Measurements from ENCODE around the gene ACSS1.

The ACSS1 gene

DNA sequence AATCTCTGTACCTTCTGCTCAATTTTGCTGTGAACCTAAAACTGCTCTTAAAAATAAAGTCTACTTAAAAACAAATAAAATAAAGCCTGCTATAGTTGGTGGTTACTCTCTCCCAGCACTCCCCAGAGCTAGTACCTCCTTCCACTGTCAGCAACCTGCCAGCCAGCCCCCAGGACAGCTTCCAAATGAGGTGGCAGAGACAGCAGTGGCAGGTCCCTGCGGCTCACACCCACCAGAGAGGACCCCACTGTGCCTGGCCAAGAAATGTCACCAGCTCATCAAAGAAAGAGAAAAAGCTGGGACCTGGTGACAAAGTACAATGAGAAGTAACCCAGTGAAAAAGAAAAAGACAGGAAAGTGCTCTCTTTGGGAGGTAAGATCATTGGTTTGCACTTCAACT, 80.6 kb downstream of the ACSS1 start:
- no peak overlapping the region for H3K27ac ChIP-seq (ENCODE audit: low read depth, low read length)
- no peaks in the 10 kb centered on the region for H3K27me3 ChIP-seq (ENCODE audit: control insufficient read depth, insufficient read depth, low read length)
- H3K9me3 ChIP-seq (ENCODE audit: control insufficient read depth, insufficient read depth, low read length), result 0 out of 2 replicates have a peak, but pooled peaks cover 6% of the 10 kb centered on the region
- no peaks in the 10 kb centered on the region for H3K4me1 ChIP-seq (ENCODE audit: control insufficient read depth, insufficient read depth, low read length)
- H3K36me3 ChIP-seq (ENCODE audit: control insufficient read depth, insufficient read depth, low read length), result peaks cover 54% of the 10 kb centered on the region
- no peak overlapping the region for H3K9ac ChIP-seq (ENCODE audit: low read depth, low read length)
- no peak overlapping the region for H3K4me3 ChIP-seq (ENCODE audit: low read depth, low read length)

DNA sequence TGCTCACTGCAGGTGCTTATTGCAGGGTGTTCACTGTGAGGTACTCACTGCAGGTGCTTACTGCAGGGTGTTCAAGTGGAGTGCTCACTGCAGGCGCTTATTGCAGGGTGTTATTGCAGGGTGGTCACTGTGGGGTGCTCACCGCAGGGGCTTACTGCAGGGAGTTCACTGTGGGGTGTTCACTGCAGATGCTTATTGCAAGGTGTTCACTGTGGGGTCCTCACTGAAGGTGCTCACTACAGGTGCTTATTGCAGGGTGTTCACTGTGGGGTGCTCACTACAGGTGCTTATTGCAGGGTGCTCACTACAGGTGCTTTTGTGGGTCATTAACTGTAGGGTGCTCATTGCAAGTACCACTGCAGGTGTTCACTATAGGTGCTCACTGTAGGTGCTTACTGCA, 85.6 kb downstream of the ACSS1 start:
- 0 out of 2 replicates have a peak, but pooled peaks cover 6% of the 10 kb centered on the region for H3K9me3 ChIP-seq (ENCODE audit: control insufficient read depth, insufficient read depth, low read length)
- no peaks in the 10 kb centered on the region for H3K27me3 ChIP-seq (ENCODE audit: control insufficient read depth, insufficient read depth, low read length)
- no peak overlapping the region for H3K4me3 ChIP-seq (ENCODE audit: low read depth, low read length)
- H3K27ac ChIP-seq (ENCODE audit: low read depth, low read length), result no peak overlapping the region
- H3K4me1 ChIP-seq (ENCODE audit: control insufficient read depth, insufficient read depth, low read length), result no peaks in the 10 kb centered on the region
- peaks cover 78% of the 10 kb centered on the region for H3K36me3 ChIP-seq (ENCODE audit: control insufficient read depth, insufficient read depth, low read length)
- H3K9ac ChIP-seq (ENCODE audit: low read depth, low read length), result no peak overlapping the region

DNA sequence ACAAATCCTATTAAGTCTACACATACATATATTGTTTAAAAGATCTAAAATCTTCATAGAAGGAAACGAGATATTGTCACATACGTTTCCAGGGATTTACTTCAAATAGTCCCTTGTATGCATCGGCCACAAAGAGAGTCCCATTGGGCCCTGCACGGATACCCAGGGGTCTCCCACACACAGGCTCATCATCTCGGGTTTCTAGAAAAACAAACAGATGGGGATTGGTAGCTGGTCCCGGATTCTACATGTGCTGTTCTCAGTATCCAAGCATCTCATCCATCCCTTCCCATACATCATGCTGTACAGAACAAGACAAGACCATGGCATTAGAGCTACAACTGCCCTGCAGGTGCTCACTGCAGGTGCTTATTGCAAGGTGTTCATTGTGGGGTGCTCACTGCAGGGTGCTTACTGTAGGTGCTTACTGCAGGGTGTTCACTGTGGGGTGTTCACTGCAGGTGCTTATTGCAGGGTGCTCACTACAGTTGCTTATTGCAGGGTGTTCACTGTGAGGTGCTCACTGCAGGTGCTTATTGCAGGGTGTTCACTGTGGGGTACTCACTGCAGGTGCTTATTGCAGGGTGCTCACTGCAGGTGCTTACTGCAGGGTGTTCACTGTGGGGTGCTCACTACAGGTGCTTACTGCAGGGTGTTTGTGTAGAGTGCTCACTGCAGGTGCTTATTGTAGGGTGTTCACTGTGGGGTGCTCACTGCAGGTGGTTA, 86.4 kb downstream of the ACSS1 start:
- Histone ChIP-seq H3K27ac (ENCODE audit: low read depth, low read length) (no peak overlapping the region), H3K9me3 (ENCODE audit: control insufficient read depth, insufficient read depth, low read length) (0 out of 2 replicates have a peak, but pooled peaks cover 4% of the 10 kb centered on the region), H3K27me3 (ENCODE audit: control insufficient read depth, insufficient read depth, low read length) (no peaks in the 10 kb centered on the region), H3K9ac (ENCODE audit: low read depth, low read length) (no peak overlapping the region), H3K4me1 (ENCODE audit: control insufficient read depth, insufficient read depth, low read length) (no peaks in the 10 kb centered on the region), H3K36me3 (ENCODE audit: control insufficient read depth, insufficient read depth, low read length) (peaks cover 74% of the 10 kb centered on the region), H3K4me3 (ENCODE audit: low read depth, low read length) (no peak overlapping the region)

DNA sequence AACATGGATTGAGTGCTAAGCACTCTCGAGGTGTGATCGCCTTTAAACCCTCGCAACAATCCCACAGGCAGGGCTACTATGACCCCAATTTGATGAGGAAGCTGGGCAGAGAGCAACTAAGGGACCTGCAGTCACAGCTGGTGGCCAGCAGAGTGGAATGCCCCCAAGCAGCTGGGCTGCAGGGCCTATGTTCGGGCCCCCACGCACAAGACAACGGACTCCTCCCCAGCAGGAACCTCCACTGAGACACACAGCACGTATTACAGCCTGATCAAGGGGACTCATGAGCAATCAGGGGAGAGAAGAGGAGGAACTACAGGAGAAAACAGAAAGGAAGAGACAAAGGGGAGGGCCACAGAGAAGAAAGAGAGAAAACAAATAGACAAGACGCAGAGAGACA, 87.2 kb downstream of the ACSS1 start:
- no peak overlapping the region for H3K9ac ChIP-seq (ENCODE audit: low read depth, low read length)
- no peaks in the 10 kb centered on the region for H3K27me3 ChIP-seq (ENCODE audit: control insufficient read depth, insufficient read depth, low read length)
- H3K4me3 ChIP-seq (ENCODE audit: low read depth, low read length), result no peak overlapping the region
- H3K27ac ChIP-seq (ENCODE audit: low read depth, low read length), result no peak overlapping the region
- H3K4me1 ChIP-seq (ENCODE audit: control insufficient read depth, insufficient read depth, low read length), result no peaks in the 10 kb centered on the region
- no peaks in the 10 kb centered on the region for H3K9me3 ChIP-seq (ENCODE audit: control insufficient read depth, insufficient read depth, low read length)
- H3K36me3 ChIP-seq (ENCODE audit: control insufficient read depth, insufficient read depth, low read length), result peaks cover 78% of the 10 kb centered on the region

DNA sequence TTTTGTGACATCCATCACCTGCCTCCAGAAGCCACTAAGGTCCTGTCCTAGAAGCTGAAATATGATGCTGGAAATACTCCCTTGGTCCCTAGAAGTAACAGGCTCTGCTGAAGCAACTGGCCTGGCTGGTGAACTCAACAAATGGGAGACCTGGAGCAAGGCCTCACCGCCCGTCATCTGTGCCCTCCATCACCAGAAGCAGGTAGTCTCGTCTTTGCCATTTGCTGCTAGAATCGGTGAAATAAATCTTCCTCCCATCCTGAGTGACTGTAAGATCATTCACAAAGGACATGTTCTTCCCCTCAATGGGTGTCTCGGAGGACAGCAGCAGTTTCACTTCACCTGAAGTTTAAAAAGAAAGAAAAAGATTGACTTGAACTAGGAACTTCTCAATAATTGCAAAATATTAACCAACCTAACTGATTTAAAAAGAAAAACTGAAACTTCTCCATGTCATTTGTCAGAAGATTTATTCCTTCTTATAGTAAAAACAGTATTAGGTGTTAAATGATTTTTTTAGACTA, 87.8 kb downstream of the ACSS1 start:
- H3K4me3 ChIP-seq (ENCODE audit: low read depth, low read length), result no peak overlapping the region
- no peaks in the 10 kb centered on the region for H3K9me3 ChIP-seq (ENCODE audit: control insufficient read depth, insufficient read depth, low read length)
- no peak overlapping the region for H3K9ac ChIP-seq (ENCODE audit: low read depth, low read length)
- no peaks in the 10 kb centered on the region for H3K27me3 ChIP-seq (ENCODE audit: control insufficient read depth, insufficient read depth, low read length)
- no peaks in the 10 kb centered on the region for H3K4me1 ChIP-seq (ENCODE audit: control insufficient read depth, insufficient read depth, low read length)
- H3K36me3 ChIP-seq (ENCODE audit: control insufficient read depth, insufficient read depth, low read length), result peaks cover 83% of the 10 kb centered on the region
- H3K27ac ChIP-seq (ENCODE audit: low read depth, low read length), result no peak overlapping the region

DNA sequence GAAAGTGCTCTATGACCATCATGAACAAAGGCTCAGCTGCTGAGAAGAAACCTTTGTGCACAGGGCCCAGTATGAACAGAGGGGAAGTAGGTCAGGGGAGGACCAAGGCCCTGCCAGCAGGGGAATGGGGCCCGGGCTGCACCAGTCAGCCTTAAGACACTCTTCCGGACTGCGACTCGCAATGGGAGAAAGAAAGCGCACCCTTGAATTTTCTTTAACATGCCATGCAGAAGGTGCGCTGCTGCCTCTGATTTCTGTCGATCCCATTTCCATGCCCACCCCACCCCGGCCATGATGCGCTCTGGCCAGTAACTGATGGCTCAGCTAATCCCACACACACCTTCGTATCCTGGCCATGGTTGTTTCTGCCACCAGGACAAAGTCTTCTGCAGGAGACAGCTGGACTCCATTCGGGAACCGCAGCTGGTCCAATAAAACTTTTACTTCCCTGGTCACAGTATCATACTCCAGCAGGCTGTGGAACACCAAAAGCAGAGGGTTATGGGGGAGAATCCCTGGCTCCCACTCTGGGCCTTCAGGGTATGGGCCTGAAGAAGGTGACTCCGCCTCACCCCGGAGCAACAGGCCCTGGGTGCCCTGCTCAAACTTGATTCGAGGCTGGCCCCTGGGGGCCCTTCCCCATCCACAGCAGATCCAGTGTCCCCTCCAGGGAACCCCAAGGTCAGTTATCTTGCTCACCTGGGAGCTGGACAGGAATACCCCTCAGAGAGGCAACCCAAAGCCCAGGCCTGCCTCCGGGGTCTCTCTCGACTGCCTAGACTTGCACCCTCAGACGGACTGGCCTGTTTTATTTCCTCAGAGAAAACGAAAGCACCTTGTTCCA, 88.5 kb downstream of the ACSS1 start:
- Histone ChIP-seq H3K27me3 (ENCODE audit: control insufficient read depth, insufficient read depth, low read length) (no peaks in the 10 kb centered on the region), H3K4me3 (ENCODE audit: low read depth, low read length) (no peak overlapping the region), H3K27ac (ENCODE audit: low read depth, low read length) (no peak overlapping the region), H3K9ac (ENCODE audit: low read depth, low read length) (no peak overlapping the region), H3K4me1 (ENCODE audit: control insufficient read depth, insufficient read depth, low read length) (no peaks in the 10 kb centered on the region), H3K36me3 (ENCODE audit: control insufficient read depth, insufficient read depth, low read length) (peaks cover 83% of the 10 kb centered on the region), H3K9me3 (ENCODE audit: control insufficient read depth, insufficient read depth, low read length) (no peaks in the 10 kb centered on the region)

DNA sequence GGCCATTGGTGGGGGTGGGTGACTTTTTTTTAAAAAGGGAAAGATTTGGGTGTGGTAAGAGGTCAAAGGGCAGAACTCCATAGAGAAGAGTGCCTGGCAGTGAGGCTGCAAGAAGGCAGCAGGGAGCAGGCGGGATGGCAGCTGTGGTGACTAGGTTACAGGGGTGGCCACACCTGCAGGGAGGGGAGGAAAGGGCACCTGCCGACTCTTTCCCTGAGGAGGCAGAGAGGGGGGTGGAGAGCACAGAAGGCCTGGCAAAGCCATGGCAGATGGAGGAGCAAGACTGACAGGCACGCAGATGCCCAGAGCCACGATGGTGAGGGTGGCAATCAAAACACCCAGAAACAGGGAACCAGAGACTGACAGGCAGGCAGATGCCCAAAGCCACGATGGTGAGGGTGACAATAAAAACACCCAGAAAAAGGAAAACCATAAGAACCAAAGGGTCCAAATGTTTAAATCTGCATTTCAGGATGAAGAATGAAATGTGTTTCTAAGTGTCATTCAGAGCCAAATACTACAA, 89.6 kb downstream of the ACSS1 start:
- Histone ChIP-seq H3K36me3 (ENCODE audit: control insufficient read depth, insufficient read depth, low read length) (peaks cover 86% of the 10 kb centered on the region), H3K9ac (ENCODE audit: low read depth, low read length) (no peak overlapping the region), H3K4me1 (ENCODE audit: control insufficient read depth, insufficient read depth, low read length) (no peaks in the 10 kb centered on the region), H3K4me3 (ENCODE audit: low read depth, low read length) (no peak overlapping the region), H3K27me3 (ENCODE audit: control insufficient read depth, insufficient read depth, low read length) (no peaks in the 10 kb centered on the region), H3K27ac (ENCODE audit: low read depth, low read length) (no peak overlapping the region), H3K9me3 (ENCODE audit: control insufficient read depth, insufficient read depth, low read length) (no peaks in the 10 kb centered on the region)

DNA sequence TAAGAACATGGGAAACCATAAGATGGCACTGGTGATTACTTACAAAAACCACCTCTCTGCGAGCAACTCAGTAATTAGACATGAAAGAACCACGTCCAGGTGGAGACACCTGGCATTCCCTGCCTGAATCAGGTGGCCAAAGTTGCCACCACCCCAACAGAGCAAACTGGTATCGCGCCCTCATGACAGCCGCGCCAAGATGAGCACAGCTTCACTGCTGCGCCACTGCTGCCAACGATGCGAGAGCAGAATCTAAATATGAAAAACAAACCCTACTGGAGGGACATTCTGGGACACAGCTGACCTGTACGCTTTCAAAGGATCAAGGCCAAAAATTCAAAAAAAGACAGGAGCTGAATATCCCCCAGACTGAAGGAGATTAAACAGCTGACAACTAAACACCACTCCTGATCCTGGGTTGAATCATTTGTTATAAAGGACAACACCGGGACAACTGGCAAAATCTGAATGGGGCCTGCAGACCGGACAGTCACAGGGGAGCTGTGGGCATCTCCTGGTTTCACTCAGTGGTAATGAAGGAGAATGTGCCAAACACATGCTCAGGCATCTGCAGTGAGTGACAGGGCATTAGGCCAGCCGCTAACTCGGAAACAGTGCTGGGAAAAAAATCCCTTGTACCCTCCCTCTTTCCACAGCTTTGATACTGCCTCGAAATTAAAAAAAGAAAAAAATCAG, 91.5 kb downstream of the ACSS1 start:
- Histone ChIP-seq H3K36me3 (ENCODE audit: control insufficient read depth, insufficient read depth, low read length) (peaks cover 84% of the 10 kb centered on the region), H3K9me3 (ENCODE audit: control insufficient read depth, insufficient read depth, low read length) (no peaks in the 10 kb centered on the region), H3K27me3 (ENCODE audit: control insufficient read depth, insufficient read depth, low read length) (no peaks in the 10 kb centered on the region), H3K4me3 (ENCODE audit: low read depth, low read length) (no peak overlapping the region), H3K27ac (ENCODE audit: low read depth, low read length) (no peak overlapping the region), H3K9ac (ENCODE audit: low read depth, low read length) (no peak overlapping the region), H3K4me1 (ENCODE audit: control insufficient read depth, insufficient read depth, low read length) (no peaks in the 10 kb centered on the region)

DNA sequence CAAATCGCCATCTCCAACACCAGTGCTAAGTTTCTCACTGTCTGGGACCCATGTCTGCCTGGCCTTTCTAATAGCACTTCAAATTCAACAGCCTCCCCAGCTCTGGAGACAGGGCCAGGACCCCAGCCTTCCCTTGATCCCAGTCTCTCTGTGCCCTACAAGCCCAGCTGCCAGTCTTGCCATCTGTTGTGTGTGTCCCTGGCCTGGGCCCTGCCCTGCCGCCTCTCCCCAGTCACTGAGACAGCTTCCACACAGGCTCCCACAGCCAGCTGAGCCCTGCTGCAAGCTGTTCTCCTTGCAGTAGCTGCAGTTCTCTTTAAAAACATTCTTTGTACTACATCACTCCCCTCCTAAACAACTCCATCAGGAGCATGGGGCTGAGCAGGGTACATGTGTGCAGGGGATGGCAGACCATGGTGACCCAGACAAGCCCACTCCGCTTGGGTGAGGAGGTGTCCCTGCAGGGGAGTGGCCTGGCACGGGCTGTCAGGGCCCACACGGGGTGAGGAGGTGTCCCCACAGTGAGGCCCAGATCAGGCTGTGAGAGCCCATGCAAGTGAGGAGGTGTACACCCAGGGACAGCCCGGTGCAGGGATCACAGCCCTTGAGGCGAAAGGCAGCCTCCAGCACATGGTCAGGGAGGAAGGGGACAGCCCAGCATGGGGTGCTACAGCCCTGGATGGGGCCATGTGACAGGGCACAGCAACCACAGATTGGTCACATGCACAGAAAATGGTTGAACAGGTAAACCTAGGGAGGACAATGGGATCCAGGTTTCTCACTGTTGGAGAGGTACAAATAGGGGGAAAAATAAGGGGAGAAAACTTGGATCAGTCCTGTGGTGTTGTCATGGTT, 92.6 kb downstream of the ACSS1 start:
- no peaks in the 10 kb centered on the region for H3K4me1 ChIP-seq (ENCODE audit: control insufficient read depth, insufficient read depth, low read length)
- no peaks in the 10 kb centered on the region for H3K27me3 ChIP-seq (ENCODE audit: control insufficient read depth, insufficient read depth, low read length)
- no peak overlapping the region for H3K9ac ChIP-seq (ENCODE audit: low read depth, low read length)
- H3K36me3 ChIP-seq (ENCODE audit: control insufficient read depth, insufficient read depth, low read length), result peaks cover 83% of the 10 kb centered on the region
- H3K27ac ChIP-seq (ENCODE audit: low read depth, low read length), result no peak overlapping the region
- H3K9me3 ChIP-seq (ENCODE audit: control insufficient read depth, insufficient read depth, low read length), result no peaks in the 10 kb centered on the region
- no peak overlapping the region for H3K4me3 ChIP-seq (ENCODE audit: low read depth, low read length)

DNA sequence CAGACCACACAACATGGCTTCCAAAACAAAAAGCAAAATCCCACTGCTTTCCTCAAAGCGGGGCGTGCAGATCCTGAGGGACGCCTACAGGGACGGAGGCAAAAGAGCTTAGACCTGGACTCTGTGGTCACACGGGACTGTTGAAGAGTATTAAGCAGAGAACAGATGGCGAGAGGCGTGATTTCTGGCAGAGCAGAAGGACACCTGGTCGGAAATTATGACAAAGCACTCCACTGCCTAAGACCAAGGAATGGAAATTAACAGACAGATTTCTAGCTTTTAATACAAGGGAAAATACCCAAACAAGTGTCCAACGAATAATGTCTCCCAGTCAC, 93.5 kb downstream of the ACSS1 start:
- H3K27me3 ChIP-seq (ENCODE audit: control insufficient read depth, insufficient read depth, low read length), result no peaks in the 10 kb centered on the region
- H3K4me3 ChIP-seq (ENCODE audit: low read depth, low read length), result no peak overlapping the region
- H3K27ac ChIP-seq (ENCODE audit: low read depth, low read length), result no peak overlapping the region
- H3K36me3 ChIP-seq (ENCODE audit: control insufficient read depth, insufficient read depth, low read length), result peaks cover 81% of the 10 kb centered on the region
- H3K9ac ChIP-seq (ENCODE audit: low read depth, low read length), result no peak overlapping the region
- H3K4me1 ChIP-seq (ENCODE audit: control insufficient read depth, insufficient read depth, low read length), result no peaks in the 10 kb centered on the region
- no peaks in the 10 kb centered on the region for H3K9me3 ChIP-seq (ENCODE audit: control insufficient read depth, insufficient read depth, low read length)
